Transverse colon (tissue), 4 donors: Measurements from ENCODE around the gene DHX34. TPM values are rescaled to one million over a fixed set of nuclear protein-coding genes. Genes with fewer than 3 reads are reported as not detected.

Source experiments
- DNase-seq: peaks from one replicate; pipeline ENCODE4 v3.0.0-alpha.2; 2019
- H3K27ac ChIP-seq, 4 donors: fragments of 200-600 bp; sonication (generic); 2 replicates each; pipeline ENCODE4 v1.5.1; 2016 to 2018; ENCODE audit warnings: inconsistent platforms in 4 of 4
- H3K27me3 ChIP-seq: fragments of 200-600 bp; sonication (generic); 2 replicates; pipeline ENCODE4 v1.5.1; 2017; ENCODE audit warnings: inconsistent platforms
- H3K36me3 ChIP-seq, 4 donors: fragments of 200-600 bp; sonication (generic); 2 replicates each; pipeline ENCODE4 v1.5.1; 2017 to 2019; ENCODE audit warnings: inconsistent platforms in 4 of 4
- H3K4me1 ChIP-seq, 4 donors: fragments of 200-600 bp; sonication (generic); 2 replicates each; pipeline ENCODE4 v1.5.1; 2017 to 2020; ENCODE audit warnings: inconsistent platforms in 4 of 4
- H3K4me3 ChIP-seq, 4 donors: fragments of 200-600 bp; sonication (generic); 1 replicate in 1 of 4; 2 replicates in 3 of 4; pipeline versions ENCODE4 v1.5.1 to v1.6.1; 2017 to 2019; ENCODE audit warnings: inconsistent platforms in 4 of 4
- H3K9me3 ChIP-seq, 2 donors: fragments of 200-600 bp; sonication (generic); 2 replicates each; pipeline ENCODE4 v1.5.1; 2017 to 2019; ENCODE audit warnings: inconsistent platforms in 2 of 2
- CTCF ChIP-seq, 5 experiments: fragments of 200-600 bp in 3 of 5; fragments of 450-650 bp in 2 of 5; sonication (generic) in 3 of 5; IDR thresholded peaks; 1 replicate in 2 of 5; 2 replicates in 3 of 5; pipeline ENCODE4 v1.5.1; 2016 to 2017; ENCODE audit warnings: antibody characterized with exemption in 5 of 5, inconsistent platforms in 3 of 5, mild to moderate bottlenecking in 2 of 5, moderate library complexity in 1 of 5
- EP300 ChIP-seq: sonication (generic); formaldehyde crosslinking; IDR thresholded peaks from one replicate; pipeline ENCODE4 v1.6.1; 2017; ENCODE audit warnings: antibody characterized with exemption, low read depth
- POLR2A ChIP-seq: fragments of 450-650 bp; IDR thresholded peaks from one replicate; pipeline ENCODE4 v1.6.1; 2016; ENCODE audit warnings: antibody characterized with exemption, mild to moderate bottlenecking, moderate library complexity
- POLR2AphosphoS5 ChIP-seq, 3 donors: sonication (generic); formaldehyde crosslinking; IDR thresholded peaks; one replicate each; pipeline ENCODE4 v1.6.1; 2016; ENCODE audit warnings: antibody characterized with exemption in 3 of 3
- WGBS, 2 donors: methylation state at CpG; one replicate each; pipeline ENCODE4 v1.1.5; 2018; ENCODE audit warnings: low coverage in 1 of 2; 5-methylcytosine and 5-hydroxymethylcytosine counted together
- in situ Hi-C, 4 donors: fragments of 200-750 bp; cut with MboI; loops; one replicate each; pipeline versions ENCODE4 v1.15.0 to v1.15.1; 2017; ENCODE audit warnings: low sequenced_read_pairs in 3 of 4, low pct_ligation_motif_present in 1 of 4, low pct_unique_long_range_greater_than_20kb in 1 of 4
- intact Hi-C: fragments of 100-400 bp; cut with DNase I; formaldehyde crosslinking; loops from one replicate; pipeline ENCODE4 v1.15.1; 2023; ENCODE audit warnings: low total_unique reads
- total RNA-seq, 4 donors: library from RNA; depleted of rRNA; stranded (reverse); fragments of >200 nt; gene quantifications; one replicate each; pipeline ENCODE4 v1.1.0, GENCODE V29; 2016

DHX34 gene
- total RNA-seq, 4 donors from 2014 or later, result 12.4 to 30.3 (median 21.3) TPM

- H3K27ac ChIP-seq, result no peak overlapping the region
- H3K4me1 ChIP-seq, result no peaks in the 10 kb centered on the region
- peaks cover 4% of the 10 kb centered on the region for H3K27me3 ChIP-seq
- 55 to 68% methylated on average over 1 to 2 of the region's 2 CpGs for WGBS, 2 donors
- H3K4me3 ChIP-seq, result no peak overlapping the region
- no peaks in the 10 kb centered on the region for H3K36me3 ChIP-seq
- in situ Hi-C loops (loop anchor here in 1 of 4 donors (25.0 kb wide), 1 partner anchor 390 kb away; the partner anchor contains the start of gene EHD2), intact Hi-C loops (no loop called here)
- no peak for TF ChIP-seq EP300
- no peak for TF ChIP-seq CTCF (IDR thresholded peaks at IDR 0.05)
- TF ChIP-seq POLR2A, result peak; percentile 18
- DNase-seq, result no peak
- no peaks in the 10 kb centered on the region for H3K9me3 ChIP-seq
Observed at GRCh38 chr19:47322058-47322457, 27.1 kb upstream of the DHX34 start.

- in situ Hi-C loops (loop anchor here in 1 of 4 donors (25.0 kb wide), 1 partner anchor 389 kb away; the partner anchor contains the start of gene EHD2), intact Hi-C loops (no loop called here)
- no peaks in the 10 kb centered on the region for H3K9me3 ChIP-seq
- 74 to 93% methylated on average over 2 to 8 of the region's 8 CpGs for WGBS, 2 donors
- no peaks in the 10 kb centered on the region for H3K36me3 ChIP-seq
- H3K4me1 ChIP-seq, result no peaks in the 10 kb centered on the region
- peak overlapping the region in 3 of 4 donors; percentile 30 to 65 (median 39) for H3K27ac ChIP-seq
- DNase-seq, result no peak
- no peak for TF ChIP-seq EP300
- H3K27me3 ChIP-seq, result no peaks in the 10 kb centered on the region
- H3K4me3 ChIP-seq, result no peak overlapping the region
Observed at GRCh38 chr19:47323409-47323808, 25.7 kb upstream of the DHX34 start.

- WGBS, 2 donors, result 85 to 86% methylated on average over 4 to 12 of the region's 12 CpGs
Observed at GRCh38 chr19:47323872-47324271, 25.2 kb upstream of the DHX34 start.

GRCh38 chr19:47324502-47324901 is 24.6 kb upstream of the DHX34 start:
- no peaks in the 10 kb centered on the region for H3K9me3 ChIP-seq
- in situ Hi-C loops (loop anchor here in 1 of 4 donors (25.0 kb wide), 1 partner anchor 388 kb away; the partner anchor contains the start of gene EHD2), intact Hi-C loops (no loop called here)
- peak overlapping the region in 3 of 4 donors; percentile 39 to 65 (median 45) for H3K27ac ChIP-seq
- DNase-seq, result peak; percentile 33
- 52% methylated on average over 9 of the region's 9 CpGs; no CpG with 5 or more reads in 1 of the 2 donors for WGBS, 2 donors
- no peak overlapping the region for H3K4me3 ChIP-seq
- no peaks in the 10 kb centered on the region for H3K4me1 ChIP-seq
- peak; percentile 18 for TF ChIP-seq POLR2A
- TF ChIP-seq EP300, result no peak
- peak in 2 of 3 donors; percentile 30 to 66 for TF ChIP-seq POLR2AphosphoS5 (IDR thresholded peaks at IDR 0.05)
- TF ChIP-seq CTCF (IDR thresholded peaks at IDR 0.05), result no peak
- H3K36me3 ChIP-seq, result no peaks in the 10 kb centered on the region
- H3K27me3 ChIP-seq, result no peaks in the 10 kb centered on the region

More at GRCh38 chr19:47323872-47324271, 25.2 kb upstream of the DHX34 start:
- Histone ChIP-seq H3K4me3 (no peak overlapping the region), H3K9me3 (no peaks in the 10 kb centered on the region), H3K4me1 (no peaks in the 10 kb centered on the region), H3K36me3 (no peaks in the 10 kb centered on the region), H3K27ac (peak overlapping the region; percentile 30 to 65 (median 42)), H3K27me3 (no peaks in the 10 kb centered on the region)
- in situ Hi-C loops (loop anchor here in 1 of 4 donors (25.0 kb wide), 1 partner anchor 388 kb away; the partner anchor contains the start of gene EHD2), intact Hi-C loops (no loop called here)
- no peak for DNase-seq
- no peak for TF ChIP-seq CTCF (IDR thresholded peaks at IDR 0.05)
- no peak for TF ChIP-seq POLR2AphosphoS5 (IDR thresholded peaks at IDR 0.05)
- TF ChIP-seq POLR2A, result no peak
- no peak for TF ChIP-seq EP300

- no peaks in the 10 kb centered on the region for H3K27me3 ChIP-seq
- no peaks in the 10 kb centered on the region for H3K36me3 ChIP-seq
- 23 to 35% methylated on average over 6 to 9 of the region's 9 CpGs for WGBS, 2 donors
- H3K4me1 ChIP-seq, result no peaks in the 10 kb centered on the region
- TF ChIP-seq POLR2A (peak; percentile 27), POLR2AphosphoS5 (IDR thresholded peaks at IDR 0.05) (peak in 1 of 3 donors; percentile 16), CTCF (IDR thresholded peaks at IDR 0.05) (no peak), EP300 (no peak)
- H3K4me3 ChIP-seq, result no peak overlapping the region
- no peak for DNase-seq
- no peaks in the 10 kb centered on the region for H3K9me3 ChIP-seq
- peak overlapping the region; percentile 37 to 74 (median 43) for H3K27ac ChIP-seq
- in situ Hi-C loops (no loop called here), intact Hi-C loops (no loop called here)
Observed at GRCh38 chr19:47330466-47330869, 18.6 kb upstream of the DHX34 start.
